GM18907 (cell line): Measurements from ENCODE around the gene RETREG2.
A peak's percentile ranks its signal among the peaks of the same experiment; 100 is the strongest.

Source experiments
- ATAC-seq: cut with Tn5 transposase; IDR thresholded peaks from one replicate; pipeline ENCODE4 v1.9.1; 2021; ENCODE audit warnings: mild to moderate bottlenecking, moderate library complexity; ENCODE audit not compliant: unreplicated experiment

Gene RETREG2

DNA sequence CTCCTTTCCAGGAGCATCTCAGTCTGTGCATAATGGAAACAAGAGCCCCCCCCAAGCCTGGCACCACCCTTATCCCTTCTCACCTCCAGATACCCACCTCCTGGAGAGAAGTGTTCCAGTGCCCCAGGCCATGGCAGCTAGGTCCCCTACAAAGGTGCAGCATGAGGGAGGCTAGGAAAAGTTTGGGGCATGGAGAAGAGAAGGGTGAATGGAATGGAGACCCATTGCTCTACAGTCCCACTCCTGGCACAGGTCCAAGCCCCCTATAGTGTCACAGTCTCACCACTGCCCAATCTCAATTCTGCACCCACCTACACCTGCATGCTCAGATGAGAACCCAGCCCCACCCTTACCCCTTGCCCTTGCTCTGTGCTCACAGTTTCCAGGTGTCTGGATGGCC is 9.1 kb upstream of the RETREG2 start:
- ATAC-seq: no peak

DNA sequence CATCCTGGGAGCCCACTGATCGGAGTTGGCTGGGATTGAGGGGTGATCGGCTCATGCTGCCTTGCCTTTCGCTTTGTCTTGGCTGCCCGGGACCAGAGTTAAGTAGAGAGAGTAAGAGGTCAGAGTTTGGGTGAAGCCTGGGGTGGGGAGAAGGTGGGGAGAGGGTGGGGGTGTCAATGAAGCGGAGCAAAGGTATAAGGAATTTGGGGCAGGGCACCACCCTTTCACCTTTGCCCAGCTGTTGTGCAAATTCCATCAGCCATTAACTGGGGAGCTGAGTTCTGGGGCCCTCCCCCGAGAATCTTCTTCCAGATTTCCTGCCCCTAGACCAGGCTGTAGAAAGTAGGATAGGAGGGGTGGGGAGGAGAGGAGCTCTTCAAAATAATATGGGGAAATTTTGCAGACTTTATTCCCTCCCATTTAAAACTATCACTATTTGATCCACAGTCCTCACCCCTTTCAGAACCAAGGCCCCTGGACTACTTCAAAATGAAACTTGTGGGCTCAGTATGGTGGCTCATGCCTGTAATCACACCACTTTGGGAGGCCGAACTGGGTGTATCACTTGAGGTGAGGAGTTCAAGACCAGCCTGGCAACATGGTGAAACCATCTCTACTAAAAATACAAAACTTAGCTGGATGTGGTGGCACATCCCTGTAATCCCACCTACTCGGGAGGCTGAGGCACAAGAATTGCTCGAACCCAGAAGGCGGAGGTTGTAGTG is 8.0 kb upstream of the RETREG2 start, which contains the start of gene SLC23A3:
Gene SLC23A3 (minus strand): TSS at position 100 of the 725 bp plus-strand sequence. CDS start 45 bp downstream, at position 55.
- ATAC-seq: no peak

DNA sequence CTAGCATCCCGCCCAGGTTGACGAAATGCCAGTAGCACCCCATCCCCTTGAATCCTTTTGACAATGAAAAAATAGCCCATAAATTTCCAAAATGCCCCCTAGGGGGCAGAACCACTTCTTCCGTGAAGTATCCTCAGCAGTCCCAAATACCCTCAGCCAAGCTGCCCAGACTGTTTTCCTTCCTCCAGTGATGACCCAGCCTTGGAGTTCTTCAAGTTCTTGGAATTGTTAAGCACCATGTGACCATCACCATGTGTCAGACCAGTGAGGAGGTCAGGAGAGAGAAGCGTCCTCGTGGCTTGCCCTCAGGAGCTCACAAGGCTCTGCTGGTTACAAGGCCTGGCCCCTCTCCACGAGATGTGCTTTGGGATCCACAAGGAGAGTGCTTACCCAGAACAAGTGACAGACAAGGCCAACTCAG is 6.8 kb upstream of the RETREG2 start:
- no peak for ATAC-seq

DNA sequence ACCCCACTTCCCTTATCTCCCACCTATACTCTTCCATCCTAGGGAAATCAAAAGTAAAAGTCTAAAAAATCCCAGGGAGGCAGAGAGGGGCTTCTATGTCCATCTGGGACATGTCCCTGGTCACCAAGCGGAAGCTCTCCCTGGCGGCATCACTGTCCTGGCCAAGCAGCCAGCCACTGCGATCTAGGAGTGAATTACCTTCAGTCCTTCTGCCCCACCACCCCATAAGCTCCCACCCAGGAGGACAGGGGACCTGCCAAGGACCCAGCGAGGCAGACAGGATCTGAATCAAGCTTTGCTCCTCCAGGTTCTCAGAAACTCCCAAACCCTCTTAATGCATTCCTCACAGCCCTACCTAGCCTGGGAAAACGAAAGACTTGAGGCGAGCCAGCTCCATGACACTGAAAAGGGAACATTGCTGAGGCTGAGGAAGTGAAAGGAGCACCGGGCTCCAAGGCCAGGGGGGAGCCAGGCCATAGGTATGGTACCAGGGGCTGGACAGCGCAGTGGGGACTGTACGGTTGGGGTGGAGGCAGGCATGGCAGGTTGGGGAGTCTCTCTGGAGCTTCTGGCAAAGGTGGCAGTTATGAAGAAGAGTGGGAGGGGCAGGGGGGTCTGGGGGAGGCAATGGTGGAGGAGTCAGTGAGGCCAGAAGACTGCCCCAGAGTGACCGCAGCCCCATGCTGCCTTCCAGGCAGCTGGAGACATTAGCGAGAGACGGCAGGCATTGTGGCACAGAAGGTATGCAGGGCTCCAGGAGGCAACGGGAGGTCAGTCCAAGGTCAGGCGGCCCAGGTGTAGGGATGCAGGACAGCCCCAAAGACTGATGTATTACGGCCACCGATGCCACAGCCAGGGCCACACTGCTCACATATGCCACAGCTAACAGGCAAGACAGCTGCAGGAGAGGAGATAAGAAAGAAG is 5.6 kb upstream of the RETREG2 start:
- ATAC-seq: no peak

DNA sequence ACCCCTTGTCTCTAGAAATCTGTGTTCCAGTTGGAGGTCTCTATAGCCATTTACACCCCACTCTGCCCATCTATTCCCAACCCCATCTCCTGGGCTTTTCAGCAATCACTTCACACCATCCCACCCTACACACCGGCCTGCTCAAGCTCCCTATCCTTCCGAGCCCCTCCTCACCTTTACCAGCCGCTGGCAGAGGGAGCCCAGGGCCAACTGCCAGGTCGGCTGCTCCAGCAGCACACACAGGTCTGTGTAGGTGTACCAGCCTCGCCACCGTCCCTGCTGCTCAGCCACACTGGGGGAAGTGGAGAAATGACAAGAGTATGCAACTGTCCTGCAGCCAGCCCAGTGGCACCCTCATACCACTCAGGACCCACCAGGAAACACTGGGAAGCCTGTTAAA is 4.9 kb upstream of the RETREG2 start:
- no peak for ATAC-seq

DNA sequence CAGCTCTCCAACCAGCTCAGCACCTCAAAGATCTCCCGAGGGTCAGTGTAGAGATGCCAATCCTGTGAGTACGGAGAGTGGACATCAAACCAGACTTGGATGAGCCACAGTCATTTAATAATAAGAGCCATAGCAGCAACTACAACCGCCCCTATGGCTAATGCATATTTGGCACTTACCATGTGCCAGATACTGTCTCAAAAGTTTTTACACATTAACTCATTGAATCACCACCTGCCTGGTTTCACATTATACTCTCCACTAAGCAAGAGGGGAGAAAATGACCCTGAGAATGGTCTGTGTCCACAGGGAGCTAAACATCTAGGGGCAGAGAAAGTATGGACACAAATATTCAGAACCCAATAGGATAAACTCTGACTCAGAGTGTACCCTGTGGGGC is 3.9 kb upstream of the RETREG2 start:
- no peak for ATAC-seq

DNA sequence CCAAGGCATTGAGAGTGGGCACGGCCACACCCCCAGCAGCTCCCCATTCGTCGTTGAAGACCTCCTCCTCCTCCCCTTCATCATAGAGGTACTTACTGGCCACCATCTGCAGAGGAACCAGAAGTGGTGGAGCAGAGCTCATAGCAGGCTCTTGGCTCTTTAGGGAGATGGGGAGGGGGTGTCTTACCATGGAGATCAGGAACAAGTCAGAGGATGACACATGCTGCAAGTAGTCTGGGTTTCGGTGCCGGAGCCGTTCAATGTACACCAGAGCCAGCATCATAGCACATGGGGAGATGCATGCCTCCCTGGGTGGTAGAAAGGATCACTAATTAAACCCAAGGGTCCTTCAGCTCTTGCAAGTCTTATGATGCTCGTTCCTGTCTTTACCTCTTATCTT is 3.3 kb upstream of the RETREG2 start:
- ATAC-seq: no peak

DNA sequence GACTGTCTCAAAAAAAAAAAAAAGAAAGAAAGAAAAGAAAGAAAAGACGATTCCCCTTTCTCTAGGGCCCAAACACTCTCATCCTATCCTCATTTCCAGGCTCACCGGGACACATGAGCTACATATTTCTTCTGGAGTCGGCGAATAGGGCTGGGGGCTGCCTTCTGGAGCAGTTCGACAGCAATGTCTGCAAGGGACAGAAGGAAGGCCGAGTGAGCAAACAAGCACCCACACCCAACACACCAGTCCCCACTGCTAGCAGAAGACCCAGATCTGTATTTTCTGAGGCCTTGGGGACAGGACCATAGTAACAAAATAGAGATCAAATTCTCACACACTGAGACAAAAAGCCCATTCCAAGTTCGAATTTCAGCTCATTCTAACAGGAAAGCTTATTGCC is 2.6 kb upstream of the RETREG2 start:
- ATAC-seq: no peak

DNA sequence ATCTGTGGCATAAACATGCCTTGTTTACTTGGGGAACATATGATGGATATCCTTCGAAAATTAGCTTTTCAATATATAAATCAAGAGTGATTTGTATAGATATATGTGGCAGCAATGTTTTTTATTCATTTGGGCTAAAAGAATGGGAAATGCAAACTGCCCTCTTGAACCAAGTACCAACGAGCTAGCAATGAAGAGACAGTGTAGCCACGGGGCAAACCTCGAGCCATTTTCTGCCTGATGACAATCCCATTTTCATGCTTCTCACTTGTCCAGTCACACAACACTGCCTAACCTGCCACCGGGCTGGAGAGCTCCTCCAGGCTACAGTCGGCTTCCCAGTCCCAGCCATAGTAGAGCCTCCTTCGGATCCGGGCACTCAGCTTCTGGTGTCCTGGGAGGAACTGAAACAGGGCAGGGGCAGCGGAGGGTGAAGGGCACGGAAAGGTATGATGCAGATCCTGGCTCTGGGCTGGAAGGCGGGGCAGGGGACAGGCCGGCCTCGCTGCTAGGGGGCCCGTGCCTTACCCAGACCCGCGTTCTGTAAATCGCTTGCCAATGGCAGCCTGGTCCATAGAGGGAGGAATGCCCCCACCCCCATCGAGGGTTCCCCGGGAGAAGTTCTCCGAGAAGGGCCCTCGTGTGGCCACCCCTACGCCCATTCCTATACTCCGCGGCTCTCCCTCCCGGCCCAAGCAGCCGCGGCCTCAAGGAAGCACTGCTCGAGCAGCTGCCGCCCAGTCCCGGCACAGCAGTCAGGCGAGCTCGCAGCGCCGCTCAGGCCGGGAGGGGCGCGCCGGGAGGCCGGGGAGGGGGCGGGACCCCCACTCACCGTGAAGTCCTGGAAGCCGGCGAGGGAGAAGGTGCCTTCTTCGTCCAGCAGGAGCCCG is 1.9 kb upstream of the RETREG2 start:
- peak; percentile 41 for ATAC-seq

DNA sequence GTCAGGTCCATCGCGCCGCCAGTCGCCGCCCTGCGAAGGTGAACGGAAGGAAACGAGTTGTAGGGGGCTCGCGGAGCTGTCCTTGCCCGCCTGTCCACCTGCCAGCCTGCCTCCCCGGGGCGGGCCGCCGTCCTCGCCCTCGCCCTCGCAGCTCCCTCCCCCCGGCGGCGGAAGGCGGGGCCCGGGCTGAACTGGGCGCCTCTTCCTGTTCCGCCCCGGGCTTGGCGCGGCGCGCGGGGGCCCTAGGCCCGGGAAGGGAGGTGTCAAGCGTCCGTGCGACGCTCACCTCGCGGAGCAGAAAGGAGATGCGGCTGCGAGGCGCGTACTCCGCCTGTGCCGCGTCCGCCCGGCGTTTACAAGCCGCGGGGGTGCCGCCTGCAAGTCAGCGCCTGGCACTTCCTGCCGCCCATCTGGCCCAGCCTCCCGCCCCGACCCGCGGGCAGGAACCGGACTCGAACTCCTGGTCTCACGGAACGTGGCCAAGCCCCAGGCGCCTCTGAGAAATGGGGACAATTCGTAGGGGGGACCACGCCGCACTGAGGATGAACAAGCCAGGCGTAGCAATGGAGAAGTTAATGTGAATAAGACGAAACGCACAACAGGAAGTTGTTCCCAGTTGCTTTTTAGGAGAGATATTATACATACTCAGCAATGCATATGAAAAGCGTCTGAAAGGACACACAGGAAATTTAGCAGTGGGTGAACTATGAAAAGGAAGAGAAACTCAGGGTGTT is 1.1 kb upstream of the RETREG2 start, which contains the start of gene CNPPD1:
Gene CNPPD1 (minus strand): TSS at position 108 of the 734 bp plus-strand sequence. CDS start 97 bp downstream, at position 11.
- peak; percentile 66 for ATAC-seq

DNA sequence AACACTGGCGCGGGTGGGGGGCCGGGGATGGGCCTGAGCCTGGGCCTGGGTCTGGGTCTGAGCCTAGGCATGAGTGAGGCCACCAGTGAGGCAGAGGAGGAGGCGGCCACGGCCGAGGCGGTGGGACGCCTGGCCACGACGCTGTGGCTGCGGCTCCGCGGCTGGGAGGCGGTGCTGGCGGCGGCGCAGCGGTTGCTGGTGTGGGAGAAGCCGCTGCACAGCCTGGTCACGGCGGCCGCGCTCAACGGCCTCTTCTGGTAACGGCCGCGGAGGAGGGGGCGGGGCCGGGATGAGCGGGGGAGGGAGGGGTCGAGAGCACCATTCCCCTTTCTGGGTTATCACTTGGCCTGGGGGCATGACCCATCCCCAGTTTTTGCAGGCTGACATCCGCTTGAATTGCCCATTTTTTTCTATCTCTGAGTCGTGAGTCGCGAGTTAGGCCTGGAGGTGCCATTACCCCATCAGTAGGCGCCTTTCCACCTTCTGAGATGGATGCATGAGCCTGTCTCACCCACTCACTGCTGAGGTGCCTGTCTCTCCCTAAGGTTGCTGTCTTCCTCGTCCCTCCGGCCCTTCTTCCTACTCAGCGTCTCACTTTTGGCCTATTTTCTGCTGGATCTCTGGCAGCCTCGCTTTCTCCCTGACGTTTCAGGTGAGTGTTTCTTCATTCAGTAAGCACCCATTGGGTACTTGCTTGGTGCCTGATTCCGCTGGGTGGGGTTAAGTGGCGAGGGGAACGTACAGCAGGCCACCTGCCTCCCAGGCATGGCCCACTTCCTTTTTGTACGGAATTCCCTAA is 501 bp downstream of the RETREG2 start:
- ATAC-seq: peak; percentile 18

DNA sequence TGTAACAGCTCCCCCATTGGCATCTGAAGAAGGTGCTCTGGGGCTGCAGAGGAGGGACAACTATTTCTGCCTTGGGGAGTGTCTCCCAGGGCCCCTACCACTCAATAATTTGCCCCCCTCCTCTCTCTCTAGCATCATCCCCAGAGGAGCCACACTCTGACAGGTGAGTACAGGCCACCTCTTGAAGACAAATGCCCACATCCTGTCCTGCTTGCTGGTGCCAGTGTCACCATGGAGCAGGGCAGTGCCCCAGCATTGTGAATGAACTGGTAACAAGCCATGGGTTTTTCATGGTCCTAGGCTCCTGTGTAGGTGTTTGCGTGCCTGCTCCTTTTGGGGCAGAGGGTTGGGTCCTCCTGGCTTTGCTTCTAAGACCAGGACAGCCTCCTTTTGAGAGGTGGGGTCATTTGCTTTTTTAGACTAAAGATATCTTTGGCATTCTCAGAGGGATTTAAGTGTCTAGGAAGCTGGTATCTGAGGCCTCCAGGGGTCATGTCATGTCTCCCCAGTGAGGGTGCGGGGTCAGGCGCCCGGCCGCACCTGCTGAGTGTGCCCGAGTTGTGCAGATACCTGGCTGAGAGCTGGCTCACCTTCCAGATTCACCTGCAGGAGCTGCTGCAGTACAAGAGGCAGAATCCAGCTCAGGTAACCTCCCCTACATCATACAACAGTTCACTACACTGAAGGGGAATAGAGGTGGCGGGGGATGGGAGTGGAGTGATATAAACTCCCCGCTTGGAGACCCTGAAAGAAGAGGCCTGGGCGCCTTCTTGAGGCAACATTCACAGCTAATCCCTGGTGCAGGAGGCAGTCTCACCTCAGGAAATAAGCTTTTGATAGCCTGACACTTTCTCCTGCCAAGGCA is 1.8 kb downstream of the RETREG2 start:
- ATAC-seq: no peak

DNA sequence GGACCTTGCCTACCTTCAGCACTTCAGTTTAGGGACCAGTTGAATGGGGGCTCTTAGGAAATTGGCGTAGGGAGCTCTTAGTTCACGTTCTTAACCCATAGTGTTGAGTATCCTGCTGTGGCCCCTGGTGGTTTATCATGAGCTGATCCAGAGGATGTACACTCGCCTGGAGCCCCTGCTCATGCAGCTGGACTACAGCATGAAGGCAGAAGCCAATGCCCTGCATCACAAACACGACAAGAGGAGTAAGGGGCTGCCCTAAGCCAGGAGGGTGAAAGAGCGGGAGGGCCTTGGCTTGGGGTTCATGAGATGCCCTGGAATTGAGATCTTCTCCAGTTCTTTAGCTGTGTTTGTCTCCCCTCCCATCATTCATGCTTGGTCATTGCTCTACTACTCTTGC is 2.9 kb downstream of the RETREG2 start:
- ATAC-seq: no peak

DNA sequence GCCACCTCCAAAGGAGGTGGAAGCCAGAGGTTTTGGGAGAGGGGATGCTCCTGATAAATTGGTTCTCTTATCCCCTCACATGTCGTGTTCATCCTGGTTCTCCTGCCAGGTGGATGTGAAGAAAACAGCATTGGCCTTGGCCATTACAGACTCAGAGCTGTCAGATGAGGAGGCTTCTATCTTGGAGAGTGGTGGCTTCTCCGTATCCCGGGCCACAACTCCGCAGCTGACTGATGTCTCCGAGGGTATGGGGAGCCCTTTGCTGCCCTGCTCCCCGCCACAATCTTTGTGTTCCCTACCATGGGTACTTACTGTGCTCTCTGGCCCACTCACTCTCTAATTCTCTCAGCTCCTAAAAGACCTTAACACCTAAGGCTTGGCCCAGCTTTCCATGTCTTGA is 3.5 kb downstream of the RETREG2 start:
- no peak for ATAC-seq

DNA sequence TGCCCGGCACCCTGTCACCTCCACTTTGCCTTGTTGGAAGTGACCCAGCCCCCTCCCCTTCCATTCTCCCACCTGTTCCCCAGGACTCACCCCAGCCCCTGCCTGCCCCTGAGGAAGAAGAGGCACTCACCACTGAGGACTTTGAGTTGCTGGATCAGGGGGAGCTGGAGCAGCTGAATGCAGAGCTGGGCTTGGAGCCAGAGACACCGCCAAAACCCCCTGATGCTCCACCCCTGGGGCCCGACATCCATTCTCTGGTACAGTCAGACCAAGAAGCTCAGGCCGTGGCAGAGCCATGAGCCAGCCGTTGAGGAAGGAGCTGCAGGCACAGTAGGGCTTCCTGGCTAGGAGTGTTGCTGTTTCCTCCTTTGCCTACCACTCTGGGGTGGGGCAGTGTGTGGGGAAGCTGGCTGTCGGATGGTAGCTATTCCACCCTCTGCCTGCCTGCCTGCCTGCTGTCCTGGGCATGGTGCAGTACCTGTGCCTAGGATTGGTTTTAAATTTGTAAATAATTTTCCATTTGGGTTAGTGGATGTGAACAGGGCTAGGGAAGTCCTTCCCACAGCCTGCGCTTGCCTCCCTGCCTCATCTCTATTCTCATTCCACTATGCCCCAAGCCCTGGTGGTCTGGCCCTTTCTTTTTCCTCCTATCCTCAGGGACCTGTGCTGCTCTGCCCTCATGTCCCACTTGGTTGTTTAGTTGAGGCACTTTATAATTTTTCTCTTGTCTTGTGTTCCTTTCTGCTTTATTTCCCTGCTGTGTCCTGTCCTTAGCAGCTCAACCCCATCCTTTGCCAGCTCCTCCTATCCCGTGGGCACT is 4.5 kb downstream of the RETREG2 start:
- no peak for ATAC-seq

DNA sequence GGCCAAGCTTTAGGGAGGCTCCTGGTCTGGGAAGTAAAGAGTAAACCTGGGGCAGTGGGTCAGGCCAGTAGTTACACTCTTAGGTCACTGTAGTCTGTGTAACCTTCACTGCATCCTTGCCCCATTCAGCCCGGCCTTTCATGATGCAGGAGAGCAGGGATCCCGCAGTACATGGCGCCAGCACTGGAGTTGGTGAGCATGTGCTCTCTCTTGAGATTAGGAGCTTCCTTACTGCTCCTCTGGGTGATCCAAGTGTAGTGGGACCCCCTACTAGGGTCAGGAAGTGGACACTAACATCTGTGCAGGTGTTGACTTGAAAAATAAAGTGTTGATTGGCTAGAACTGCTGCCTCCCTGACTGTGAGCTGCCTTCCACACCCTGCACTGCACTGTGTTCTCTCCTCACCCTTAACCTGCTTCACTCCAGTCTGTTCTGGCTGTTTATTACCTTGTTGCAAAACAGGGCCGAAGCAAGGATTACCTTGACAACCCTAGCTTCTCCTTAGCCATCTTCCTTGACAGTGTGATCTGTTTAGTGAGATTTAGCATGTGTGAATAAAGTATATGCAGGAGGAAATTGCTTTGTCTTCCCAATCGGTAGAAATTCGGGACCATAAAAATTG is 5.2 kb downstream of the RETREG2 start:
- ATAC-seq: no peak

DNA sequence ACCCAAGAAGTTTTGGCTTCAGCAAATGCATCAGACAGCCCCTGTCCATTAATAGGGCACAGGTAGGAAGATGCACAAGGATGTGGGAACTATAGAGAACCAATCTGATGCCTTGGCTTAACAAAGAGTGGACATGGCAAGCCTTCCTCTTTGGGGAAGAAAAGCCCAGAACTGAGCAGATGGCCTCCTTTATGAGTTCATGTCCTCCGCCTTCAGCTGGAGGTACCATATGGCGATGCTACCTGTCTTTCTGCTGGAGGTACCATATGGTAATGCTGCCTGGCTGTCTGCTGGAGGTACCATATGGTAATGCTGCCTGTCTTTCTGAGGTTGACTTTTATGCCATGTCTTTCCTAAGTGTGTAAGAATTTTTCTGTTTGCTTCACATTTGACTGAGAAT is 6.0 kb downstream of the RETREG2 start:
- ATAC-seq: no peak
